CD4-positive, alpha-beta T cell treated with Interleukin-15 for 1 hour (primary cell): ENCODE measurements around the gene OXNAD1.

Experiments used
- DNase-seq: peaks from one replicate; pipeline ENCODE4 v3.0.0-alpha.2; 2020

OXNAD1 gene

GRCh38 chr3:16264708-16265454 lies at the start of gene OXNAD1, which contains the start of gene DPH3:
Gene OXNAD1 (plus strand): TSS chr3:16265212. CDS start chr3:16270953, 5,741 bp downstream.
Gene DPH3 (minus strand): TSS chr3:16264943. CDS start chr3:16264876, 67 bp downstream.
- DNase-seq: peak; percentile 99

GRCh38 chr3:16216373-16216935 lies 48.6 kb upstream of the OXNAD1 start:
- DNase-seq: no peak

GRCh38 chr3:16219777-16220176 lies 45.2 kb upstream of the OXNAD1 start:
- DNase-seq: no peak

- no peak for DNase-seq
Observed at GRCh38 chr3:16221990-16222389, 43.0 kb upstream of the OXNAD1 start.

GRCh38 chr3:16222547-16222946 lies 42.5 kb upstream of the OXNAD1 start:
- no peak for DNase-seq

GRCh38 chr3:16224325-16224724 lies 40.7 kb upstream of the OXNAD1 start:
- DNase-seq: no peak

GRCh38 chr3:16227566-16227965 lies 37.4 kb upstream of the OXNAD1 start:
- DNase-seq: no peak

GRCh38 chr3:16229681-16230080 lies 35.3 kb upstream of the OXNAD1 start:
- DNase-seq: no peak

GRCh38 chr3:16231983-16232382 lies 33.0 kb upstream of the OXNAD1 start:
- DNase-seq: no peak

- DNase-seq: no peak
Observed at GRCh38 chr3:16233806-16234205, 31.2 kb upstream of the OXNAD1 start.

- DNase-seq: no peak
Observed at GRCh38 chr3:16234281-16234680, 30.7 kb upstream of the OXNAD1 start.

GRCh38 chr3:16236030-16236639 lies 28.9 kb upstream of the OXNAD1 start:
- no peak for DNase-seq

GRCh38 chr3:16236856-16237393 lies 28.1 kb upstream of the OXNAD1 start:
- no peak for DNase-seq

GRCh38 chr3:16239086-16239770 lies 25.8 kb upstream of the OXNAD1 start:
- DNase-seq: no peak

- no peak for DNase-seq
Observed at GRCh38 chr3:16239780-16240179, 25.2 kb upstream of the OXNAD1 start.

- DNase-seq: no peak
Observed at GRCh38 chr3:16240229-16241023, 24.6 kb upstream of the OXNAD1 start.

GRCh38 chr3:16241225-16241624 lies 23.8 kb upstream of the OXNAD1 start:
- DNase-seq: no peak

GRCh38 chr3:16242177-16242576 lies 22.8 kb upstream of the OXNAD1 start:
- DNase-seq: no peak

- DNase-seq: no peak
Observed at GRCh38 chr3:16243706-16244490, 21.1 kb upstream of the OXNAD1 start.

- DNase-seq: no peak
Observed at GRCh38 chr3:16245609-16246008, 19.4 kb upstream of the OXNAD1 start.

- peak; percentile 74 for DNase-seq
Observed at GRCh38 chr3:16247282-16248061, 17.5 kb upstream of the OXNAD1 start.
